ENCODE data around the gene PIK3C2G.
"Not testable (repeated sequence)": the region's sequence is repeated elsewhere in the genome, so short reads cannot be mapped to it uniquely, and the experiment has no call there.

PIK3C2G gene

GRCh38 chr12:18483698-18484325 is 222.5 kb downstream of the PIK3C2G start:
- DNase-seq: no peak

GRCh38 chr12:18486036-18486435 is 224.7 kb downstream of the PIK3C2G start:
- no peak for DNase-seq

- no peak for DNase-seq
Measured at GRCh38 chr12:18487509-18487908, 226.2 kb downstream of the PIK3C2G start.

GRCh38 chr12:18492372-18493025 is 231.2 kb downstream of the PIK3C2G start:
- no peak for DNase-seq

- no peak for DNase-seq
Measured at GRCh38 chr12:18496156-18496555, 234.8 kb downstream of the PIK3C2G start.

GRCh38 chr12:18500160-18500574 is 238.8 kb downstream of the PIK3C2G start:
- not testable (repeated sequence) for DNase-seq

- not testable (repeated sequence) for DNase-seq
Measured at GRCh38 chr12:18500736-18501135, 239.4 kb downstream of the PIK3C2G start.

GRCh38 chr12:18502422-18502968 is 241.2 kb downstream of the PIK3C2G start:
- no peak for DNase-seq

GRCh38 chr12:18521461-18521860 is 260.1 kb downstream of the PIK3C2G start:
- DNase-seq: no peak

- no peak for DNase-seq
Measured at GRCh38 chr12:18522806-18523205, 261.5 kb downstream of the PIK3C2G start.

- not testable (repeated sequence) for DNase-seq
Measured at GRCh38 chr12:18542497-18542896, 281.2 kb downstream of the PIK3C2G start.

- DNase-seq: no peak
Measured at GRCh38 chr12:18546399-18546798, 285.1 kb downstream of the PIK3C2G start.

GRCh38 chr12:18549598-18549997 is 288.3 kb downstream of the PIK3C2G start:
- DNase-seq: no peak

- DNase-seq: no peak
Measured at GRCh38 chr12:18551106-18551505, 289.8 kb downstream of the PIK3C2G start.

- DNase-seq: no peak
Measured at GRCh38 chr12:18551701-18552100, 290.4 kb downstream of the PIK3C2G start.

GRCh38 chr12:18552829-18553228 is 291.5 kb downstream of the PIK3C2G start:
- no peak for DNase-seq

- no peak for DNase-seq
Measured at GRCh38 chr12:18556161-18556560, 294.8 kb downstream of the PIK3C2G start.

GRCh38 chr12:18559242-18559641 is 297.9 kb downstream of the PIK3C2G start:
- DNase-seq: no peak

- DNase-seq: no peak
Measured at GRCh38 chr12:18562531-18562930, 301.2 kb downstream of the PIK3C2G start.

GRCh38 chr12:18564306-18564705 is 303.0 kb downstream of the PIK3C2G start:
- DNase-seq: no peak

- DNase-seq: no peak
Measured at GRCh38 chr12:18567787-18568186, 306.5 kb downstream of the PIK3C2G start.

- DNase-seq: no peak
Measured at GRCh38 chr12:18570543-18570942, 309.2 kb downstream of the PIK3C2G start.

- DNase-seq: no peak
Measured at GRCh38 chr12:18576104-18576626, 314.8 kb downstream of the PIK3C2G start.

GRCh38 chr12:18576648-18577047 is 315.3 kb downstream of the PIK3C2G start:
- DNase-seq: no peak
